K562 (cell line): ENCODE data around the gene OLFM3. TPM values are rescaled to one million over a fixed set of nuclear protein-coding genes. Genes with fewer than 3 reads are reported as not detected.

ENCODE experiments used
- ATAC-seq: fragments of 200-7000 bp; cut with Tn5 transposase; 3 replicates; pipeline ENCODE4 v1.9.1; 2020; ENCODE audit warnings: moderate library complexity
- BruUV-seq: library from RNA; stranded (reverse); fragments of 400-500 nt; replicated peaks from 2 replicates; lab custom pipeline; 2021; lab: Mats Ljungman, UMichigan
- CTCF ChIA-PET: fragments of 300-600 bp; formaldehyde crosslinking; extraction: SDS; loops from one replicate; lab custom pipeline; 2021; ENCODE audit warnings: low intra/inter-chr PET ratio; lab: Yijun Ruan, JAX
- POLR2A ChIA-PET: fragments of 300-600, 350-650 bp; sonication (Branson Sonifier 250); formaldehyde crosslinking; extraction: SDS; loops from one replicate; lab custom pipeline; 2021; ENCODE audit warnings: antibody characterized with exemption, inconsistent platforms; lab: Yijun Ruan, JAX
- DNase-seq, 4 experiments: peaks; one replicate each; pipeline versions ENCODE4 v3.0.0 to v3.0.0-alpha.2; 2011 to 2018; ENCODE audit warnings: low spot score in 3 of 4, mixed read lengths in 3 of 4; ENCODE audit errors: extremely low read depth in 1 of 4
- FAIRE-seq: peaks from 2 replicates; lab custom pipeline; 2011; peaks lifted over from hg19 to GRCh38; lab: Jason Lieb, UNC
- H2AFZ ChIP-seq: 2 replicates; pipeline ENCODE4 v1.6.0; 2011; ENCODE audit warnings: low read depth, low read length, control low read depth, inconsistent platforms
- H3K27ac ChIP-seq: fragments of 200-600 bp; 3 replicates; pipeline ENCODE4 v1.8.0; 2011; ENCODE audit warnings: low read depth, mild to moderate bottlenecking, control low read depth, inconsistent platforms, low read length, moderate library complexity, mixed read lengths; ENCODE audit errors: extremely low read depth
- H3K27me3 ChIP-seq, 2 experiments: fragments of 300-600 bp in 1 of 2; 2 replicates in 1 of 2; 3 replicates in 1 of 2; pipeline versions ENCODE4 v1.6.0 to v1.8.0; 2011; ENCODE audit warnings: inconsistent platforms in 2 of 2, low read length in 2 of 2, mild to moderate bottlenecking in 1 of 2, mixed read lengths in 1 of 2, moderate library complexity in 1 of 2; ENCODE audit not compliant: control insufficient read depth in 2 of 2, insufficient read depth in 2 of 2
- H3K36me3 ChIP-seq: fragments of 300-600 bp; 3 replicates; pipeline ENCODE4 v1.8.0; 2011; ENCODE audit warnings: mild to moderate bottlenecking, low read length, inconsistent platforms; ENCODE audit not compliant: control insufficient read depth, insufficient read depth
- H3K4me1 ChIP-seq, 2 experiments: fragments of 200-600 bp in 1 of 2; replicated peaks in 1 of 2; 2 replicates in 1 of 2; 3 replicates in 1 of 2; pipeline versions ENCODE4 v1.5.1 to v1.8.0; 2011; ENCODE audit warnings: inconsistent platforms in 2 of 2, low read length in 2 of 2, mild to moderate bottlenecking in 1 of 2, mixed read lengths in 1 of 2, moderate library complexity in 1 of 2; ENCODE audit not compliant: control insufficient read depth in 2 of 2, insufficient read depth in 2 of 2
- H3K4me2 ChIP-seq: 2 replicates; pipeline ENCODE4 v1.6.1; 2011; ENCODE audit warnings: low read length, control low read depth, inconsistent platforms, mixed read lengths; ENCODE audit not compliant: insufficient read depth
- H3K4me3 ChIP-seq: fragments of 200-600 bp; sonication (generic), shearing (Covaris generic); 2 replicates; pipeline ENCODE4 v1.5.1; 2016; ENCODE audit warnings: control low read depth, inconsistent platforms
- H3K79me2 ChIP-seq: fragments of 200-600 bp; 3 replicates; pipeline ENCODE4 v1.8.0; 2011; ENCODE audit warnings: low read length, inconsistent platforms; ENCODE audit not compliant: control insufficient read depth, insufficient read depth
- H3K9ac ChIP-seq, 2 experiments: 2 replicates each; pipeline versions ENCODE4 v1.6.0 to v1.6.1; 2011; ENCODE audit warnings: low read depth in 2 of 2, low read length in 2 of 2, control low read depth in 1 of 2, inconsistent platforms in 1 of 2, mild to moderate bottlenecking in 1 of 2, mixed read lengths in 1 of 2; ENCODE audit not compliant: insufficient read depth in 1 of 2
- H3K9me1 ChIP-seq: one replicate; pipeline ENCODE4 v1.6.0; 2011; ENCODE audit warnings: inconsistent platforms, mild to moderate bottlenecking, low read length, moderate library complexity; ENCODE audit not compliant: control insufficient read depth, insufficient read depth
- H3K9me3 ChIP-seq: replicated peaks from 2 replicates; pipeline ENCODE4 v1.5.1; 2011; ENCODE audit warnings: low read depth, low read length, inconsistent platforms; ENCODE audit not compliant: control insufficient read depth, insufficient read depth
- H4K20me1 ChIP-seq: replicated peaks from 2 replicates; pipeline ENCODE4 v1.6.1; 2011; ENCODE audit warnings: low read length, inconsistent platforms, mixed read lengths; ENCODE audit not compliant: control insufficient read depth, insufficient read depth
- ATF1 ChIP-seq, 2 experiments: fragments of 450-650 bp in 1 of 2; IDR thresholded peaks; 2 replicates each; pipeline ENCODE4 v1.6.1; 2016; ENCODE audit warnings: missing compliant biosample characterization in 1 of 2, missing genetic modification characterization in 1 of 2
- CAMTA2 ChIP-seq: fragments of 250-450 bp; sonication (Bioruptor Pico); conservative IDR thresholded peaks from 2 replicates; pipeline ENCODE4 v1.5.1; 2022
- FOXA3 ChIP-seq, 2 experiments: fragments of 450-650 bp in 1 of 2; sonication (generic) in 1 of 2; formaldehyde crosslinking; IDR thresholded peaks in 1 of 2; conservative IDR thresholded peaks in 1 of 2; 2 replicates each; pipeline versions ENCODE4 v1.4.0 to v1.8.0; 2020 to 2022; ENCODE audit warnings: mild to moderate bottlenecking in 2 of 2, missing genetic modification reagents in 1 of 2
- HNRNPLL ChIP-seq: fragments of 200-400 bp; formaldehyde crosslinking; IDR thresholded peaks from 2 replicates; pipeline ENCODE4 v1.6.1; 2017; ENCODE audit warnings: low read length, low read depth, mild to moderate bottlenecking; ENCODE audit not compliant: poor library complexity, severe bottlenecking
- NCOR1 ChIP-seq: fragments of 450-650 bp; IDR thresholded peaks from 2 replicates; pipeline ENCODE4 v1.6.1; 2016; ENCODE audit warnings: mild to moderate bottlenecking, moderate library complexity
- NEUROD1 ChIP-seq: fragments of 150-350 bp; IDR thresholded peaks from 2 replicates; pipeline ENCODE4 v1.6.1; 2014; ENCODE audit warnings: borderline replicate concordance, low read length, low read depth; ENCODE audit not compliant: partially characterized antibody
- POLR2G ChIP-seq: fragments of 200-400 bp; formaldehyde crosslinking; IDR thresholded peaks from 2 replicates; pipeline ENCODE4 v1.6.1; 2017; ENCODE audit warnings: low read depth, mild to moderate bottlenecking, antibody characterized with exemption, low read length, moderate library complexity
- ZEB2 ChIP-seq: fragments of 450-650 bp; IDR thresholded peaks from 2 replicates; pipeline ENCODE4 v1.6.1; 2016
- ZNF197 ChIP-seq: fragments of 200-800 bp; sonication (Bioruptor generic); IDR thresholded peaks from 2 replicates; pipeline ENCODE4 v1.6.1; 2016; ENCODE audit warnings: low read depth, missing genetic modification characterization, missing compliant biosample characterization
- WGBS: fragments of 100-300 bp; shearing (Covaris generic); methylation state at CpG from one replicate; pipeline ENCODE4 v1.1.6; 2016; ENCODE audit warnings: low coverage, mixed read lengths; ENCODE audit not compliant: insufficient coverage; ENCODE audit errors: missing lambda C conversion rate; 5-methylcytosine and 5-hydroxymethylcytosine counted together
- in situ Hi-C: fragments of 300-500 bp; cut with MboI; formaldehyde crosslinking; loops from 4 replicates; pipeline ENCODE4 v1.15.0; 2018; ENCODE audit warnings: inconsistent platforms, mixed read lengths
- intact Hi-C: fragments of 100-400 bp; cut with micrococcal nuclease; formaldehyde crosslinking; loops from 2 replicates; pipeline ENCODE4 v1.14.2; 2022
- polyA plus RNA-seq, 8 experiments: library from polyadenylated mRNA; depleted of rRNA in 4 of 8; stranded (reverse) in 5 of 8; unstranded in 3 of 8; fragments of >200 nt; fragmentation: Nextera tagmentation in 2 of 8; fragmentation: Illumina TruSeq in 1 of 8; extraction: Ambion mirVana in 2 of 8; extraction: Trizol in 1 of 8; gene quantifications; 2 replicates each; pipeline versions ENCODE4 v1.2.1 to v1.2.3, GENCODE V29; 2011 to 2014; ENCODE audit warnings: inconsistent platforms in 1 of 8, missing spikeins in 1 of 8
- total RNA-seq, 7 experiments: library from RNA; depleted of rRNA in 6 of 7; stranded (reverse); fragments of >200 nt in 6 of 7; fragmentation: Illumina TruSeq in 2 of 7; extraction: Trizol in 2 of 7; gene quantifications; 2 replicates each; pipeline versions ENCODE4 v1.2.1 to v1.2.3, GENCODE V29; 2011 to 2021; ENCODE audit warnings: low replicate concordance in 1 of 7
- TF ChIP-seq, protein P1 (sequence below): fragments of 250-450 bp; sonication (Bioruptor Pico); IDR thresholded peaks from 2 replicates; pipeline ENCODE4 v1.8.0; 2022; ENCODE audit warnings: inconsistent platforms
- TF ChIP-seq, protein P2 (sequence below), 2 experiments: fragments of 150-350 bp in 1 of 2; IDR thresholded peaks; 2 replicates each; pipeline ENCODE4 v1.6.1; 2012 to 2016; ENCODE audit warnings: low read depth in 2 of 2, low read length in 2 of 2, mild to moderate bottlenecking in 1 of 2, moderate library complexity in 1 of 2
- TF ChIP-seq, protein P3 (sequence below): sonication (generic); formaldehyde crosslinking; IDR thresholded peaks from 2 replicates; pipeline ENCODE4 v1.8.1; 2023; ENCODE audit warnings: mild to moderate bottlenecking, missing genetic modification reagents, moderate library complexity
- TF ChIP-seq, protein P4 (sequence below): fragments of 450-650 bp; formaldehyde crosslinking; IDR thresholded peaks from 2 replicates; pipeline ENCODE4 v1.4.0; 2022; ENCODE audit warnings: mild to moderate bottlenecking, moderate library complexity
- TF ChIP-seq, protein P5 (sequence below): fragments of 450-650 bp; formaldehyde crosslinking; conservative IDR thresholded peaks from 2 replicates; pipeline ENCODE4 v1.4.0; 2022; ENCODE audit warnings: mild to moderate bottlenecking, missing genetic modification characterization

OLFM3 gene
- total and polyA plus RNA-seq, 9 of the 15 experiments (the other 6 are each of a cell fraction or from before 2014, with no cell fraction given) = 0.07 TPM; not detected in 8

DNA sequence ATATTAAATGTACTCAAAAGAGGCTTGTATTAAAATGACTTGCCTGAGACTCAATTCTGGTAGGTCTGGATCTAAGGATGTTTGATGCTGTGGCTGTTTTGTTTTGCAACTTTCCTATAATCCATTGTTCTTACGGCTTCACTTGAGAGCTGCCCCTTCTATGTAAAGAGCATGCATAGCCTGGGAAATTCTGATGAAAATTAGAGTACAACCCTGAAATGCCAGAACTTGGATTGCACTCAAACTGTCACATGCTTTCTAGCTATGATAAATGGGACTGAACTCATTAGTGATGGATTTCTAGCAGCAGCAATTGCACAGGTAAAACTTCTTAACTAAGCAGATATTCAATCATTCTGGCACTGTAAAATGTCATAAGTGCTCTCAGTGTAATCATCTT is 67.9 kb downstream of the OLFM3 start:
- in situ Hi-C loops (no loop called here), intact Hi-C loops (no loop called here)
- Histone ChIP-seq H3K9me1 (no peaks in the 10 kb centered on the region), H4K20me1 (no peaks in the 10 kb centered on the region), H3K27me3 (no peaks in the 10 kb centered on the region), H3K4me3 (no peak overlapping the region), H3K79me2 (no peaks in the 10 kb centered on the region), H3K36me3 (no peaks in the 10 kb centered on the region), H3K4me2 (no peak overlapping the region), H2AFZ (no peak overlapping the region), H3K9me3 (no peaks in the 10 kb centered on the region), H3K4me1 (no peaks in the 10 kb centered on the region)
- CTCF ChIA-PET = no interaction called here
- FAIRE-seq (no peak), DNase-seq (no peak)
- no TSS peak for BruUV-seq
- TF ChIP-seq ZNF197 (CRISPR knock-in tag) (no peak), FOXA3 (CRISPR knock-in tag; conservative IDR thresholded peaks at IDR 0.05 in 1 of 2, IDR thresholded peaks at IDR 0.05 in 1 of 2) (no peak), ZEB2 (no peak), HNRNPLL (no peak), NEUROD1 (no peak), NCOR1 (no peak), ATF1 (CRISPR knock-in tag; IDR thresholded peaks at IDR 0.05) (no peak), ATF1 (tag; IDR thresholded peaks at IDR 0.05) (no peak), CAMTA2 (CRISPR knock-in tag) (no peak), POLR2G (no peak)
- TF ChIP-seq, protein P1, sequence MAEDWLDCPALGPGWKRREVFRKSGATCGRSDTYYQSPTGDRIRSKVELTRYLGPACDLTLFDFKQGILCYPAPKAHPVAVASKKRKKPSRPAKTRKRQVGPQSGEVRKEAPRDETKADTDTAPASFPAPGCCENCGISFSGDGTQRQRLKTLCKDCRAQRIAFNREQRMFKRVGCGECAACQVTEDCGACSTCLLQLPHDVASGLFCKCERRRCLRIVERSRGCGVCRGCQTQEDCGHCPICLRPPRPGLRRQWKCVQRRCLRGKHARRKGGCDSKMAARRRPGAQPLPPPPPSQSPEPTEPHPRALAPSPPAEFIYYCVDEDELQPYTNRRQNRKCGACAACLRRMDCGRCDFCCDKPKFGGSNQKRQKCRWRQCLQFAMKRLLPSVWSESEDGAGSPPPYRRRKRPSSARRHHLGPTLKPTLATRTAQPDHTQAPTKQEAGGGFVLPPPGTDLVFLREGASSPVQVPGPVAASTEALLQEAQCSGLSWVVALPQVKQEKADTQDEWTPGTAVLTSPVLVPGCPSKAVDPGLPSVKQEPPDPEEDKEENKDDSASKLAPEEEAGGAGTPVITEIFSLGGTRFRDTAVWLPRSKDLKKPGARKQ (CRISPR knock-in tag) = no peak
- TF ChIP-seq, protein P2, sequence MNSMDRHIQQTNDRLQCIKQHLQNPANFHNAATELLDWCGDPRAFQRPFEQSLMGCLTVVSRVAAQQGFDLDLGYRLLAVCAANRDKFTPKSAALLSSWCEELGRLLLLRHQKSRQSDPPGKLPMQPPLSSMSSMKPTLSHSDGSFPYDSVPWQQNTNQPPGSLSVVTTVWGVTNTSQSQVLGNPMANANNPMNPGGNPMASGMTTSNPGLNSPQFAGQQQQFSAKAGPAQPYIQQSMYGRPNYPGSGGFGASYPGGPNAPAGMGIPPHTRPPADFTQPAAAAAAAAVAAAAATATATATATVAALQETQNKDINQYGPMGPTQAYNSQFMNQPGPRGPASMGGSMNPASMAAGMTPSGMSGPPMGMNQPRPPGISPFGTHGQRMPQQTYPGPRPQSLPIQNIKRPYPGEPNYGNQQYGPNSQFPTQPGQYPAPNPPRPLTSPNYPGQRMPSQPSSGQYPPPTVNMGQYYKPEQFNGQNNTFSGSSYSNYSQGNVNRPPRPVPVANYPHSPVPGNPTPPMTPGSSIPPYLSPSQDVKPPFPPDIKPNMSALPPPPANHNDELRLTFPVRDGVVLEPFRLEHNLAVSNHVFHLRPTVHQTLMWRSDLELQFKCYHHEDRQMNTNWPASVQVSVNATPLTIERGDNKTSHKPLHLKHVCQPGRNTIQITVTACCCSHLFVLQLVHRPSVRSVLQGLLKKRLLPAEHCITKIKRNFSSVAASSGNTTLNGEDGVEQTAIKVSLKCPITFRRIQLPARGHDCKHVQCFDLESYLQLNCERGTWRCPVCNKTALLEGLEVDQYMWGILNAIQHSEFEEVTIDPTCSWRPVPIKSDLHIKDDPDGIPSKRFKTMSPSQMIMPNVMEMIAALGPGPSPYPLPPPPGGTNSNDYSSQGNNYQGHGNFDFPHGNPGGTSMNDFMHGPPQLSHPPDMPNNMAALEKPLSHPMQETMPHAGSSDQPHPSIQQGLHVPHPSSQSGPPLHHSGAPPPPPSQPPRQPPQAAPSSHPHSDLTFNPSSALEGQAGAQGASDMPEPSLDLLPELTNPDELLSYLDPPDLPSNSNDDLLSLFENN (IDR thresholded peaks at IDR 0.05; ENCODE audit: low read depth in 2 of 2, low read length in 2 of 2) = no peak
- TF ChIP-seq, protein P3, sequence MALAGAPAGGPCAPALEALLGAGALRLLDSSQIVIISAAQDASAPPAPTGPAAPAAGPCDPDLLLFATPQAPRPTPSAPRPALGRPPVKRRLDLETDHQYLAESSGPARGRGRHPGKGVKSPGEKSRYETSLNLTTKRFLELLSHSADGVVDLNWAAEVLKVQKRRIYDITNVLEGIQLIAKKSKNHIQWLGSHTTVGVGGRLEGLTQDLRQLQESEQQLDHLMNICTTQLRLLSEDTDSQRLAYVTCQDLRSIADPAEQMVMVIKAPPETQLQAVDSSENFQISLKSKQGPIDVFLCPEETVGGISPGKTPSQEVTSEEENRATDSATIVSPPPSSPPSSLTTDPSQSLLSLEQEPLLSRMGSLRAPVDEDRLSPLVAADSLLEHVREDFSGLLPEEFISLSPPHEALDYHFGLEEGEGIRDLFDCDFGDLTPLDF (CRISPR knock-in tag) = no peak
- TF ChIP-seq, protein P4, sequence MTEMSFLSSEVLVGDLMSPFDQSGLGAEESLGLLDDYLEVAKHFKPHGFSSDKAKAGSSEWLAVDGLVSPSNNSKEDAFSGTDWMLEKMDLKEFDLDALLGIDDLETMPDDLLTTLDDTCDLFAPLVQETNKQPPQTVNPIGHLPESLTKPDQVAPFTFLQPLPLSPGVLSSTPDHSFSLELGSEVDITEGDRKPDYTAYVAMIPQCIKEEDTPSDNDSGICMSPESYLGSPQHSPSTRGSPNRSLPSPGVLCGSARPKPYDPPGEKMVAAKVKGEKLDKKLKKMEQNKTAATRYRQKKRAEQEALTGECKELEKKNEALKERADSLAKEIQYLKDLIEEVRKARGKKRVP (CRISPR knock-in tag) = no peak
- TF ChIP-seq, protein P5, sequence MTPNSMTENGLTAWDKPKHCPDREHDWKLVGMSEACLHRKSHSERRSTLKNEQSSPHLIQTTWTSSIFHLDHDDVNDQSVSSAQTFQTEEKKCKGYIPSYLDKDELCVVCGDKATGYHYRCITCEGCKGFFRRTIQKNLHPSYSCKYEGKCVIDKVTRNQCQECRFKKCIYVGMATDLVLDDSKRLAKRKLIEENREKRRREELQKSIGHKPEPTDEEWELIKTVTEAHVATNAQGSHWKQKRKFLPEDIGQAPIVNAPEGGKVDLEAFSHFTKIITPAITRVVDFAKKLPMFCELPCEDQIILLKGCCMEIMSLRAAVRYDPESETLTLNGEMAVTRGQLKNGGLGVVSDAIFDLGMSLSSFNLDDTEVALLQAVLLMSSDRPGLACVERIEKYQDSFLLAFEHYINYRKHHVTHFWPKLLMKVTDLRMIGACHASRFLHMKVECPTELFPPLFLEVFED = no peak
- TF ChIP-seq, all 486 proteins: peak for 0
- POLR2A ChIA-PET = no interaction called here
- Histone ChIP-seq H3K9ac (no peak overlapping the region), H3K27ac (no peak overlapping the region)
- ATAC-seq = no peak
- 0% methylated on average over 1 of the region's 1 CpG for WGBS
